GM23338 (cell line): Measurements from ENCODE around the gene FUT2. TPM values are rescaled to one million over a fixed set of nuclear protein-coding genes. Genes with fewer than 3 reads are reported as not detected.

Experiments used
- ATAC-seq: fragments of 200-7000 bp; cut with Tn5 transposase; 3 replicates; pipeline ENCODE4 v1.9.1; 2020
- DNase-seq: peaks from one replicate; pipeline ENCODE4 v3.0.0-alpha.2; 2015; ENCODE audit warnings: low spot score
- H2AFZ ChIP-seq: fragments of 200-600 bp; sonication (generic); 2 replicates; pipeline ENCODE4 v1.8.0; 2016; ENCODE audit warnings: antibody characterized with exemption, mild to moderate bottlenecking, moderate library complexity
- H3F3A ChIP-seq: fragments of 200-600 bp; sonication (generic); replicated peaks from 2 replicates; pipeline ENCODE4 v1.8.0; 2017; ENCODE audit warnings: antibody characterized with exemption, mixed run types, low read depth
- H3K27ac ChIP-seq: fragments of 200-600 bp; sonication (generic); 2 replicates; pipeline ENCODE4 v1.6.1; 2016; ENCODE audit warnings: low read depth
- H3K27me3 ChIP-seq: fragments of 200-600 bp; sonication (generic); 2 replicates; pipeline ENCODE4 v1.8.0; 2016; ENCODE audit warnings: mild to moderate bottlenecking, mixed run types, moderate library complexity; ENCODE audit not compliant: insufficient read depth
- H3K36me3 ChIP-seq: fragments of 200-600 bp; sonication (generic); 2 replicates; pipeline ENCODE4 v1.8.0; 2016; ENCODE audit warnings: mild to moderate bottlenecking; ENCODE audit not compliant: insufficient read depth
- H3K4me1 ChIP-seq: fragments of 200-600 bp; sonication (generic); 2 replicates; pipeline ENCODE4 v1.8.0; 2016; ENCODE audit warnings: mild to moderate bottlenecking, moderate library complexity; ENCODE audit not compliant: insufficient read depth
- H3K4me2 ChIP-seq: fragments of 200-600 bp; sonication (generic); 2 replicates; pipeline ENCODE4 v1.7.1; 2017; ENCODE audit warnings: mixed run types
- H3K4me3 ChIP-seq: fragments of 200-600 bp; sonication (generic); 2 replicates; pipeline ENCODE4 v1.6.1; 2016; ENCODE audit warnings: mixed run types
- H3K79me2 ChIP-seq: fragments of 200-600 bp; sonication (generic); replicated peaks from 2 replicates; pipeline ENCODE4 v1.8.0; 2017; ENCODE audit warnings: mild to moderate bottlenecking; ENCODE audit not compliant: insufficient read depth
- H3K9me2 ChIP-seq: fragments of 200-600 bp; sonication (generic); 2 replicates; pipeline ENCODE4 v1.8.0; 2017; ENCODE audit not compliant: insufficient read depth
- H4K20me1 ChIP-seq: fragments of 200-600 bp; sonication (generic); replicated peaks from 2 replicates; pipeline ENCODE4 v1.8.0; 2017; ENCODE audit warnings: mild to moderate bottlenecking; ENCODE audit not compliant: insufficient read depth
- H3K27ac Mint-ChIP-seq: 2 replicates; pipeline ENCODE4 v1.8.0; 2020; ENCODE audit warnings: inconsistent platforms, mild to moderate bottlenecking, moderate library complexity, mixed read lengths
- H3K27me3 Mint-ChIP-seq: 3 replicates; pipeline ENCODE4 v1.8.0; 2022; ENCODE audit warnings: low read depth, mild to moderate bottlenecking, moderate library complexity, mixed read lengths, inconsistent platforms; ENCODE audit not compliant: insufficient read depth, poor library complexity
- H3K36me3 Mint-ChIP-seq: 3 replicates; pipeline ENCODE4 v1.8.0; 2021; ENCODE audit warnings: low read depth, mild to moderate bottlenecking, inconsistent platforms, moderate library complexity, mixed read lengths
- H3K4me1 Mint-ChIP-seq: 3 replicates; pipeline ENCODE4 v1.8.0; 2020; ENCODE audit warnings: mild to moderate bottlenecking, inconsistent platforms, mixed read lengths
- H3K4me3 Mint-ChIP-seq: 3 replicates; pipeline ENCODE4 v1.8.0; 2021; ENCODE audit warnings: moderate library complexity, mild to moderate bottlenecking, inconsistent platforms, mixed read lengths
- H3K9me3 Mint-ChIP-seq: 3 replicates; pipeline ENCODE4 v1.8.0; 2020; ENCODE audit warnings: moderate library complexity, mild to moderate bottlenecking, inconsistent platforms, mixed read lengths
- CREB1 ChIP-seq: fragments of 250-450 bp; sonication (Bioruptor Pico); IDR thresholded peaks from 2 replicates; pipeline ENCODE4 v1.5.0; 2020; ENCODE audit warnings: low read depth, mild to moderate bottlenecking, moderate library complexity
- EZH2phosphoT487 ChIP-seq: fragments of 200-600 bp; sonication (generic); IDR thresholded peaks from one replicate; pipeline ENCODE4 v1.8.1; 2018; ENCODE audit warnings: antibody characterized with exemption; ENCODE audit not compliant: unreplicated experiment
- JUNB ChIP-seq: IDR thresholded peaks from one replicate; pipeline ENCODE4 v1.6.1; 2016; ENCODE audit warnings: antibody characterized with exemption; ENCODE audit not compliant: unreplicated experiment
- NANOG ChIP-seq: IDR thresholded peaks from 2 replicates; pipeline ENCODE4 v1.6.1; 2016; ENCODE audit warnings: antibody characterized with exemption, borderline replicate concordance
- POLR2AphosphoS5 ChIP-seq: IDR thresholded peaks from 2 replicates; pipeline ENCODE4 v1.6.1; 2016; ENCODE audit warnings: antibody characterized with exemption, low read depth
- REST ChIP-seq: IDR thresholded peaks from one replicate; pipeline ENCODE4 v1.6.1; 2018; ENCODE audit warnings: antibody characterized with exemption; ENCODE audit not compliant: unreplicated experiment
- ZNF331 ChIP-seq: fragments of 250-450 bp; sonication (Bioruptor Pico); IDR thresholded peaks from 2 replicates; pipeline ENCODE4 v1.5.0; 2020; ENCODE audit warnings: low read depth, mild to moderate bottlenecking, moderate library complexity
- polyA plus RNA-seq: library from polyadenylated mRNA; unstranded; fragments of >200 nt; fragmentation: Nextera tagmentation; extraction: Ambion mirVana; gene quantifications from 2 replicates; pipeline ENCODE4 v1.2.1, GENCODE V29; 2016
- total RNA-seq: library from RNA; depleted of rRNA; stranded (reverse); fragments of >200 nt; shearing (Covaris generic); gene quantifications from 2 replicates; pipeline ENCODE4 v1.2.3, GENCODE V29; 2014
- TF ChIP-seq, protein P1 (sequence below): fragments of 250-450 bp; sonication (Bioruptor Pico); IDR thresholded peaks from 2 replicates; pipeline ENCODE4 v1.5.0; 2020; ENCODE audit warnings: mild to moderate bottlenecking, moderate library complexity
- TF ChIP-seq, protein P2 (sequence below), 2 experiments: fragments of 200-600 bp in 1 of 2; sonication (generic) in 1 of 2; conservative IDR thresholded peaks; 2 replicates each; pipeline versions ENCODE4 v1.5.1 to v1.6.1; 2016 to 2017; ENCODE audit warnings: antibody characterized with exemption in 2 of 2, low read depth in 2 of 2, mild to moderate bottlenecking in 2 of 2, moderate library complexity in 1 of 2

The FUT2 gene
- total and polyA plus RNA-seq, 2 experiments from 2014 or later, result 5.0 to 5.6 TPM

DNA sequence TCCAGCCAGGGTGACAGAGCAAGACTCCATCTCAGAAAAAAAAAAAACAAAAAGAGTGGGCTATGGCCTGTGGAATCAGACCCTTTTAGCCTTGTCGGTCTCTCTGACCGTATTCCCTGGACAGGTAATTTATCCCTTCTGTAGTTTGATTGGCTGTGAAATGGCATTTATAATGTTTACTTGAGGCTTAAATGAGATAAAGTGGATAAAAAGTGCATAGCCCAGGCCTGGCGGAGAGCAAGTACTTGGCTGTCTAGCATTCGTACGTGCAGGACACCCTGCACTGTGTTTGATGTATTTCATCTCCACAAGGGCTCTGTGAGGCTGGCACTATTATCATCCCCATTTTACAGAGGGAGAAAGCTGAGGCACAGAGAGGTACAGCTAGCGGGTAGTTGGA is 30.0 kb upstream of the FUT2 start:
- Histone ChIP-seq H3K4me3 (no peak overlapping the region), H3F3A (no peaks in the 10 kb centered on the region), H4K20me1 (no peaks in the 10 kb centered on the region), H3K4me2 (no peak overlapping the region), H3K27me3 (no peaks in the 10 kb centered on the region), H3K79me2 (no peaks in the 10 kb centered on the region), H3K36me3 (no peaks in the 10 kb centered on the region), H3K27ac (no peak overlapping the region), H3K9me2 (no peaks in the 10 kb centered on the region), H3K4me1 (no peaks in the 10 kb centered on the region), H2AFZ (no peak overlapping the region)
- no peaks in the 10 kb centered on the region for H3K4me1 Mint-ChIP-seq
- ATAC-seq (no peak), DNase-seq (no peak)
- TF ChIP-seq EZH2phosphoT487 (no peak), NANOG (no peak), POLR2AphosphoS5 (no peak), CREB1 (CRISPR knock-in tag) (no peak), ZNF331 (no peak), REST (no peak), JUNB (no peak)
- TF ChIP-seq, protein P1, sequence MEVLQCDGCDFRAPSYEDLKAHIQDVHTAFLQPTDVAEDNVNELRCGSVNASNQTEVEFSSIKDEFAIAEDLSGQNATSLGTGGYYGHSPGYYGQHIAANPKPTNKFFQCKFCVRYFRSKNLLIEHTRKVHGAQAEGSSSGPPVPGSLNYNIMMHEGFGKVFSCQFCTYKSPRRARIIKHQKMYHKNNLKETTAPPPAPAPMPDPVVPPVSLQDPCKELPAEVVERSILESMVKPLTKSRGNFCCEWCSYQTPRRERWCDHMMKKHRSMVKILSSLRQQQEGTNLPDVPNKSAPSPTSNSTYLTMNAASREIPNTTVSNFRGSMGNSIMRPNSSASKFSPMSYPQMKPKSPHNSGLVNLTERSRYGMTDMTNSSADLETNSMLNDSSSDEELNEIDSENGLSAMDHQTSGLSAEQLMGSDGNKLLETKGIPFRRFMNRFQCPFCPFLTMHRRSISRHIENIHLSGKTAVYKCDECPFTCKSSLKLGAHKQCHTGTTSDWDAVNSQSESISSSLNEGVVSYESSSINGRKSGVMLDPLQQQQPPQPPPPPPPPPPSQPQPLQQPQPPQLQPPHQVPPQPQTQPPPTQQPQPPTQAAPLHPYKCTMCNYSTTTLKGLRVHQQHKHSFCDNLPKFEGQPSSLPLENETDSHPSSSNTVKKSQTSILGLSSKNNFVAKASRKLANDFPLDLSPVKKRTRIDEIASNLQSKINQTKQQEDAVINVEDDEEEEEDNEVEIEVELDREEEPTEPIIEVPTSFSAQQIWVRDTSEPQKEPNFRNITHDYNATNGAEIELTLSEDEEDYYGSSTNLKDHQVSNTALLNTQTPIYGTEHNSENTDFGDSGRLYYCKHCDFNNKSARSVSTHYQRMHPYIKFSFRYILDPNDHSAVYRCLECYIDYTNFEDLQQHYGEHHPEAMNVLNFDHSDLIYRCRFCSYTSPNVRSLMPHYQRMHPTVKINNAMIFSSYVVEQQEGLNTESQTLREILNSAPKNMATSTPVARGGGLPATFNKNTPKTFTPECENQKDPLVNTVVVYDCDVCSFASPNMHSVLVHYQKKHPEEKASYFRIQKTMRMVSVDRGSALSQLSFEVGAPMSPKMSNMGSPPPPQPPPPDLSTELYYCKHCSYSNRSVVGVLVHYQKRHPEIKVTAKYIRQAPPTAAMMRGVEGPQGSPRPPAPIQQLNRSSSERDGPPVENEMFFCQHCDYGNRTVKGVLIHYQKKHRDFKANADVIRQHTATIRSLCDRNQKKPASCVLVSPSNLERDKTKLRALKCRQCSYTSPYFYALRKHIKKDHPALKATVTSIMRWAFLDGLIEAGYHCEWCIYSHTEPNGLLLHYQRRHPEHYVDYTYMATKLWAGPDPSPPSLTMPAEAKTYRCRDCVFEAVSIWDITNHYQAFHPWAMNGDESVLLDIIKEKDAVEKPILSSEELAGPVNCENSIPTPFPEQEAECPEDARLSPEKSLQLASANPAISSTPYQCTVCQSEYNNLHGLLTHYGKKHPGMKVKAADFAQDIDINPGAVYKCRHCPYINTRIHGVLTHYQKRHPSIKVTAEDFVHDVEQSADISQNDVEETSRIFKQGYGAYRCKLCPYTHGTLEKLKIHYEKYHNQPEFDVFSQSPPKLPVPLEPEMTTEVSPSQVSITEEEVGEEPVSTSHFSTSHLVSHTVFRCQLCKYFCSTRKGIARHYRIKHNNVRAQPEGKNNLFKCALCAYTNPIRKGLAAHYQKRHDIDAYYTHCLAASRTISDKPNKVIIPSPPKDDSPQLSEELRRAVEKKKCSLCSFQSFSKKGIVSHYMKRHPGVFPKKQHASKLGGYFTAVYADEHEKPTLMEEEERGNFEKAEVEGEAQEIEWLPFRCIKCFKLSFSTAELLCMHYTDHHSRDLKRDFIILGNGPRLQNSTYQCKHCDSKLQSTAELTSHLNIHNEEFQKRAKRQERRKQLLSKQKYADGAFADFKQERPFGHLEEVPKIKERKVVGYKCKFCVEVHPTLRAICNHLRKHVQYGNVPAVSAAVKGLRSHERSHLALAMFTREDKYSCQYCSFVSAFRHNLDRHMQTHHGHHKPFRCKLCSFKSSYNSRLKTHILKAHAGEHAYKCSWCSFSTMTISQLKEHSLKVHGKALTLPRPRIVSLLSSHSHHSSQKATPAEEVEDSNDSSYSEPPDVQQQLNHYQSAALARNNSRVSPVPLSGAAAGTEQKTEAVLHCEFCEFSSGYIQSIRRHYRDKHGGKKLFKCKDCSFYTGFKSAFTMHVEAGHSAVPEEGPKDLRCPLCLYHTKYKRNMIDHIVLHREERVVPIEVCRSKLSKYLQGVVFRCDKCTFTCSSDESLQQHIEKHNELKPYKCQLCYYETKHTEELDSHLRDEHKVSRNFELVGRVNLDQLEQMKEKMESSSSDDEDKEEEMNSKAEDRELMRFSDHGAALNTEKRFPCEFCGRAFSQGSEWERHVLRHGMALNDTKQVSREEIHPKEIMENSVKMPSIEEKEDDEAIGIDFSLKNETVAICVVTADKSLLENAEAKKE (CRISPR knock-in tag), result no peak
- TF ChIP-seq, protein P2, sequence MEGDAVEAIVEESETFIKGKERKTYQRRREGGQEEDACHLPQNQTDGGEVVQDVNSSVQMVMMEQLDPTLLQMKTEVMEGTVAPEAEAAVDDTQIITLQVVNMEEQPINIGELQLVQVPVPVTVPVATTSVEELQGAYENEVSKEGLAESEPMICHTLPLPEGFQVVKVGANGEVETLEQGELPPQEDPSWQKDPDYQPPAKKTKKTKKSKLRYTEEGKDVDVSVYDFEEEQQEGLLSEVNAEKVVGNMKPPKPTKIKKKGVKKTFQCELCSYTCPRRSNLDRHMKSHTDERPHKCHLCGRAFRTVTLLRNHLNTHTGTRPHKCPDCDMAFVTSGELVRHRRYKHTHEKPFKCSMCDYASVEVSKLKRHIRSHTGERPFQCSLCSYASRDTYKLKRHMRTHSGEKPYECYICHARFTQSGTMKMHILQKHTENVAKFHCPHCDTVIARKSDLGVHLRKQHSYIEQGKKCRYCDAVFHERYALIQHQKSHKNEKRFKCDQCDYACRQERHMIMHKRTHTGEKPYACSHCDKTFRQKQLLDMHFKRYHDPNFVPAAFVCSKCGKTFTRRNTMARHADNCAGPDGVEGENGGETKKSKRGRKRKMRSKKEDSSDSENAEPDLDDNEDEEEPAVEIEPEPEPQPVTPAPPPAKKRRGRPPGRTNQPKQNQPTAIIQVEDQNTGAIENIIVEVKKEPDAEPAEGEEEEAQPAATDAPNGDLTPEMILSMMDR (conservative IDR thresholded peaks at IDR 0.05; ENCODE audit: low read depth in 2 of 2), result no peak
- no peak overlapping the region for H3K27ac Mint-ChIP-seq
- H3K4me3 Mint-ChIP-seq, result no peak overlapping the region
- peaks cover 15% of the 10 kb centered on the region for H3K9me3 Mint-ChIP-seq
- H3K36me3 Mint-ChIP-seq, result peaks cover 3% of the 10 kb centered on the region; the same call in 2 of the 3 replicates
- H3K27me3 Mint-ChIP-seq, result peaks cover 3% of the 10 kb centered on the region
